Loucy (cell line): ENCODE data around the gene SYNE1.

Experiments used
- H2AFZ ChIP-seq: fragments of 200-600 bp; sonication (generic); 2 replicates; pipeline ENCODE4 v1.6.0; 2016; ENCODE audit warnings: antibody characterized with exemption, mild to moderate bottlenecking, low read length, moderate library complexity
- H3F3A ChIP-seq: fragments of 200-600 bp; 2 replicates; pipeline ENCODE4 v1.6.0; 2016; ENCODE audit warnings: antibody characterized with exemption, low read depth, mild to moderate bottlenecking
- H3K27me3 ChIP-seq: fragments of 200-600 bp; sonication (generic); 2 replicates; pipeline ENCODE4 v1.6.1; 2014; ENCODE audit warnings: low read length, mild to moderate bottlenecking; ENCODE audit not compliant: insufficient read depth, poor library complexity, severe bottlenecking
- H3K36me3 ChIP-seq: fragments of 200-600 bp; sonication (generic); 2 replicates; pipeline ENCODE4 v1.6.1; 2016; ENCODE audit warnings: low read length; ENCODE audit not compliant: insufficient read depth
- H3K4me1 ChIP-seq: fragments of 200-600 bp; sonication (generic); 2 replicates; pipeline ENCODE4 v1.5.1; 2014; ENCODE audit warnings: low read length, mild to moderate bottlenecking; ENCODE audit not compliant: insufficient read depth, poor library complexity, severe bottlenecking
- H3K4me2 ChIP-seq: fragments of 200-600 bp; sonication (generic); 2 replicates; pipeline ENCODE4 v1.6.0; 2014; ENCODE audit warnings: antibody characterized with exemption, low read length, low read depth, mild to moderate bottlenecking; ENCODE audit not compliant: poor library complexity, severe bottlenecking
- H3K4me3 ChIP-seq: fragments of 200-600 bp; sonication (generic); 2 replicates; pipeline ENCODE4 v1.5.1; 2014; ENCODE audit warnings: low read length, mild to moderate bottlenecking, mixed read lengths; ENCODE audit not compliant: poor library complexity, severe bottlenecking
- H3K79me2 ChIP-seq: fragments of 200-600 bp; sonication (generic); 2 replicates; pipeline ENCODE4 v1.6.1; 2014; ENCODE audit warnings: low read length; ENCODE audit not compliant: insufficient read depth
- H3K9ac ChIP-seq: fragments of 200-600 bp; sonication (generic); 2 replicates; pipeline ENCODE4 v1.6.0; 2014; ENCODE audit warnings: mild to moderate bottlenecking, low read depth, low read length, moderate library complexity; ENCODE audit not compliant: poor library complexity, severe bottlenecking
- H3K9me2 ChIP-seq: fragments of 200-600 bp; sonication (generic); replicated peaks from 2 replicates; pipeline ENCODE4 v1.6.1; 2016; ENCODE audit warnings: low read depth, low read length, mixed read lengths
- H3K9me3 ChIP-seq: fragments of 200-600 bp; sonication (generic); 2 replicates; pipeline ENCODE4 v1.6.1; 2014; ENCODE audit warnings: mild to moderate bottlenecking, antibody characterized with exemption, low read length, low read depth; ENCODE audit not compliant: insufficient read depth
- H4K20me1 ChIP-seq: fragments of 200-600 bp; sonication (generic); 2 replicates; pipeline ENCODE4 v1.6.0; 2014; ENCODE audit warnings: antibody characterized with exemption, low read length, mild to moderate bottlenecking; ENCODE audit not compliant: insufficient read depth, poor library complexity, severe bottlenecking
- CTCF ChIP-seq: fragments of 200-600 bp; sonication (generic); conservative IDR thresholded peaks from 2 replicates; pipeline ENCODE4 v1.5.1; 2014; ENCODE audit warnings: mild to moderate bottlenecking, antibody characterized with exemption, low read length
- EZH2phosphoT487 ChIP-seq: fragments of 200-600 bp; IDR thresholded peaks from 2 replicates; pipeline ENCODE4 v1.6.1; 2018; ENCODE audit warnings: antibody characterized with exemption, mild to moderate bottlenecking, moderate library complexity, borderline replicate concordance

The SYNE1 gene

DNA sequence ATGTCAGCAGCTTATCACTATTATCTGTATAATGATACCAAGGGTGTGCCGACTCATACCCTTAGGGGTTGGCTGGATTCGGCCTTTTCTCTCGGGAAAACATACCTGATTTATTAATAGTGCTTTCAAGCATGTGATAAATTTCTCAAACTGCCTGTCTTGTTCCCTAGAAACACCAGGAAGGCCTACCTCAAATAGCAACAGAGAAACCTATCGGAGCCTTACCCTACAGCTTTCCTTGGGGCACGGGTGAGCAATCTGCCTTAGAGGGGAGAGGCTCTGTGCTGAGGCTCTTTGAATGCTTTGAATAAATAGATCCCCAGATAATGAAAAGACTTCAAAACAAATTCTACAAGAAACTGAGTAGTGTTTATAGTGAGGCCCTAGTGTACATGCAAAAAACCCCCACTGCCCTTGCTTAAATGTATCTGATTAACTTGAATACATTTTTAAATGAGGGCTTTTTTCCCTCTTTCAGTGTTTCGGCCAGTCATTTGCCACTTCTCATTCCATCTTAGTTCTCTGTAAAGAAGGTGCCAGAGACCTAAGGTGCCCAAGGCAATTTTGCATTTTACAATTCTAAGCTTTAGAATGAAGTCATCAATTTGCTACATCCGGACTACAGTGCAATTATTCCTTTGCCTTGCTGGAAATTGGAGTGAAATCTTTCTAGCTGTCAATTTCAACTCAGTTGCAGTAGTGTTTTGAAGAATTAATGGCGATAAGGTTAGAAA is 509.6 kb downstream of the SYNE1 start:
- Histone ChIP-seq H3K9me3 (no peaks in the 10 kb centered on the region), H3K79me2 (no peaks in the 10 kb centered on the region), H3F3A (no peaks in the 10 kb centered on the region), H3K4me3 (no peak overlapping the region), H3K9me2 (no peaks in the 10 kb centered on the region), H3K9ac (no peak overlapping the region), H3K27me3 (no peaks in the 10 kb centered on the region), H3K4me1 (no peaks in the 10 kb centered on the region), H2AFZ (no peak overlapping the region), H4K20me1 (no peaks in the 10 kb centered on the region), H3K36me3 (peaks cover 16% of the 10 kb centered on the region; the same call in 1 of the 2 replicates), H3K4me2 (no peak overlapping the region)
- TF ChIP-seq CTCF (no peak), EZH2phosphoT487 (no peak)

DNA sequence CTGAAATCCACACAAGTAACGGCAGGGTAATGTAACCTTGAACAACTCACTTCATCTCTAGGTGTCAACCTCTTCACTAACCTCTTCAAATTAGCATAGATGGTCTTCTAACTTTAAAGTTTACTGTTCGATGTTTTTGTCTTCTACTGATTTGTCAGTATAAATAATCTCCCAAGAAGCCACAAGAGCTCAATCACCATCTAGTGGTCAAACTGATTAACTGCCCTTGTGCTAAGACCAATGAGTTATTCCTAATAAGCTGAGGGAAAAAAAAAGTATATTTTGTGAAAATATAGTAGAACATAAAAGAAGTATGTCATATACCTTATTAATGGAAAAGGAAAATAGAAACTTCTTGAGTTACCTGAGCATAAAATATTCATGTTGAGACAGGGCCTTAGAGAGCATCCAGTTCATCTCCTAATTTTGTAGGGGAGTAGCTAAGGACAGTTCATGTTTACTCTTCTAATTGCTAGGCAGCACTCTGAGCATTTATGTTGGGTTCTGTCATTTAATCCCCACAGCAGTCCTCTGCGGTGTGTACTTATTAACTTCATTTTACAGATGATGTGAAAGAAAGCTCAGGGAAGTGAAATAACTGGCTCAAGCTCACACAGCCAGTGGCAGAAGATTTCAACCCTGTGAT is 512.6 kb downstream of the SYNE1 start:
- no peaks in the 10 kb centered on the region for H3K9me3 ChIP-seq
- H2AFZ ChIP-seq, result no peak overlapping the region
- no peak overlapping the region for H3K9ac ChIP-seq
- H3K4me1 ChIP-seq, result no peaks in the 10 kb centered on the region
- H3K27me3 ChIP-seq, result no peaks in the 10 kb centered on the region
- H3K4me2 ChIP-seq, result no peak overlapping the region
- H3F3A ChIP-seq, result no peaks in the 10 kb centered on the region
- H3K4me3 ChIP-seq, result no peak overlapping the region
- no peaks in the 10 kb centered on the region for H3K79me2 ChIP-seq
- no peak for TF ChIP-seq EZH2phosphoT487
- peak; percentile 86 for TF ChIP-seq CTCF
- no peaks in the 10 kb centered on the region for H4K20me1 ChIP-seq
- H3K36me3 ChIP-seq, result peaks cover 9% of the 10 kb centered on the region; the same call in 1 of the 2 replicates
- H3K9me2 ChIP-seq, result no peaks in the 10 kb centered on the region

- Histone ChIP-seq H4K20me1 (no peaks in the 10 kb centered on the region), H3K4me1 (no peaks in the 10 kb centered on the region), H3K4me3 (no peak overlapping the region), H3K9me3 (no peaks in the 10 kb centered on the region), H3K36me3 (peaks cover 6% of the 10 kb centered on the region; the same call in 1 of the 2 replicates), H3F3A (no peaks in the 10 kb centered on the region), H3K9ac (no peak overlapping the region), H3K4me2 (no peak overlapping the region), H3K27me3 (no peaks in the 10 kb centered on the region), H2AFZ (no peak overlapping the region), H3K79me2 (no peaks in the 10 kb centered on the region), H3K9me2 (no peaks in the 10 kb centered on the region)
- no peak for TF ChIP-seq CTCF
- no peak for TF ChIP-seq EZH2phosphoT487
Observed at GRCh38 chr6:152123076-152123475, 514.1 kb downstream of the SYNE1 start.
